ENCODE data around the gene ZSCAN23. TPM values are rescaled to one million over a fixed set of nuclear protein-coding genes. Genes with fewer than 3 reads are reported as not detected.

Gene ZSCAN23
- total RNA-seq, 1 donor from 2014 or later = 1.7 TPM

DNA sequence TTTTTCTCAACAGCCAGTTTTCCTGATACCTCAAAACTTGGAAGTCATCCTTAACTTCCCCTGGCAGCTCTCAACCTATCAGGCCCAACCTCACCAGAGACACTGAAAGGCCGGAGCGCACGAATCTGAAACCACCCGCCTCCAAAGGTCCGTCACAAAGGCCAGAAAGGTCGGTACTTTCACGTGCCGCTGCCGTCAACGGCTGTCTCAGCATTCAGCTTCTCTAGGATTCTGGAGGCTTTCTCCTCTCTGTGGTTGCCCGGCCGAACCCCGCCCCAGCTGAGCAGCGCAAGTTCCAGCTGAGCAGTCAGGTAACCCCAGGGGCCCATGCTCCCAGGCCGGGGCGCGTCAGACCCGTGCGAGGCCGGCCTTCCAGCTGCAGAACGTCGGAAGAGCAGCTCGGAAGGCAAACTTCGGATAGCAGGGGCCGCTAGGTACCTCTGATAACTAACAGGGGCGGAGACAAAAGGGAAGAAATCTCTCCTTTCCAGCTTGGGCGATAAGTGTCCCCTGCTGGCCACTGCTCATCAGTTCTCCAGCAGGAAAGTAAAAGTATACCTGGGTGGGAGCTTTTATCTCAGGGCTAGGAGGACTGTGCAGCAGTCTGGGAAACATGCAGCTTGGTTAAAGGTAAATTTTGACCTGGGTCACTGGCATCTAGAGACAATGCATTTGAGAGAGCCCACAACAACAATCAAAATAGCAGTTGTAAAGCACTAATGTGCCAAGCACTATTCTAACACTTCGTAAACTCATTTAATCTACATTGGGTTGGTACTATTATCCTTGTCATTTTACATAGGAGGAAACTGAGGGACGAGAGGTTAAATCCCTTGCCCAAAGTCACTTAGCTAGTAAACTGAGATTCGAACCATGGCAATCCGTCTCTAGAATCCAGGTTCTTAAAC is 59.8 kb downstream of the ZSCAN23 start:
- Histone ChIP-seq H3K4me3 (peak overlapping the region; percentile 61), H3K4me1 (peaks cover 13% of the 10 kb centered on the region), H3K27me3 (ENCODE audit: low read depth) (no peaks in the 10 kb centered on the region), H3K36me3 (peaks cover 56% of the 10 kb centered on the region), H3K27ac (peak overlapping the region; percentile 80), H3K9me3 (no peaks in the 10 kb centered on the region)
- TF ChIP-seq, protein P1, sequence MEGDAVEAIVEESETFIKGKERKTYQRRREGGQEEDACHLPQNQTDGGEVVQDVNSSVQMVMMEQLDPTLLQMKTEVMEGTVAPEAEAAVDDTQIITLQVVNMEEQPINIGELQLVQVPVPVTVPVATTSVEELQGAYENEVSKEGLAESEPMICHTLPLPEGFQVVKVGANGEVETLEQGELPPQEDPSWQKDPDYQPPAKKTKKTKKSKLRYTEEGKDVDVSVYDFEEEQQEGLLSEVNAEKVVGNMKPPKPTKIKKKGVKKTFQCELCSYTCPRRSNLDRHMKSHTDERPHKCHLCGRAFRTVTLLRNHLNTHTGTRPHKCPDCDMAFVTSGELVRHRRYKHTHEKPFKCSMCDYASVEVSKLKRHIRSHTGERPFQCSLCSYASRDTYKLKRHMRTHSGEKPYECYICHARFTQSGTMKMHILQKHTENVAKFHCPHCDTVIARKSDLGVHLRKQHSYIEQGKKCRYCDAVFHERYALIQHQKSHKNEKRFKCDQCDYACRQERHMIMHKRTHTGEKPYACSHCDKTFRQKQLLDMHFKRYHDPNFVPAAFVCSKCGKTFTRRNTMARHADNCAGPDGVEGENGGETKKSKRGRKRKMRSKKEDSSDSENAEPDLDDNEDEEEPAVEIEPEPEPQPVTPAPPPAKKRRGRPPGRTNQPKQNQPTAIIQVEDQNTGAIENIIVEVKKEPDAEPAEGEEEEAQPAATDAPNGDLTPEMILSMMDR (IDR thresholded peaks at IDR 0.05) = peak; percentile 47
- ATAC-seq (peak; percentile 98 to 99), DNase-seq (peak; percentile 92)
- intact Hi-C loops (cut with DNase I) = no loop called here

Other genes with a start within 250 kb of the ZSCAN23 start
- gene ZSCAN9, start 218.2 kb downstream of the ZSCAN23 start, total RNA-seq = 11.3 TPM
- gene ZKSCAN4, start 191.2 kb downstream of the ZSCAN23 start, total RNA-seq = 6.2 TPM
- gene NKAPL, start 184.2 kb downstream of the ZSCAN23 start, total RNA-seq = 0.30 TPM
- gene ZSCAN26, start 176.3 kb downstream of the ZSCAN23 start, total RNA-seq = 12.2 TPM
- 3.5 TPM for gene PGBD1, start 161.9 kb downstream of the ZSCAN23 start, total RNA-seq
- 15.7 TPM for gene ZSCAN31, start 107.3 kb downstream of the ZSCAN23 start, total RNA-seq
- gene ZKSCAN3, start 93.5 kb downstream of the ZSCAN23 start, total RNA-seq = 8.8 TPM
- gene ZSCAN12, start 43.7 kb downstream of the ZSCAN23 start, total RNA-seq = 5.5 TPM
- gene GPX6, start 72.3 kb upstream of the ZSCAN23 start, total RNA-seq = not detected
- gene GPX5, start 82.4 kb upstream of the ZSCAN23 start, total RNA-seq = not detected

All from lower lobe of right lung (tissue), 2 donors.